ENCODE data around the gene KLK3.

The KLK3 gene

DNA sequence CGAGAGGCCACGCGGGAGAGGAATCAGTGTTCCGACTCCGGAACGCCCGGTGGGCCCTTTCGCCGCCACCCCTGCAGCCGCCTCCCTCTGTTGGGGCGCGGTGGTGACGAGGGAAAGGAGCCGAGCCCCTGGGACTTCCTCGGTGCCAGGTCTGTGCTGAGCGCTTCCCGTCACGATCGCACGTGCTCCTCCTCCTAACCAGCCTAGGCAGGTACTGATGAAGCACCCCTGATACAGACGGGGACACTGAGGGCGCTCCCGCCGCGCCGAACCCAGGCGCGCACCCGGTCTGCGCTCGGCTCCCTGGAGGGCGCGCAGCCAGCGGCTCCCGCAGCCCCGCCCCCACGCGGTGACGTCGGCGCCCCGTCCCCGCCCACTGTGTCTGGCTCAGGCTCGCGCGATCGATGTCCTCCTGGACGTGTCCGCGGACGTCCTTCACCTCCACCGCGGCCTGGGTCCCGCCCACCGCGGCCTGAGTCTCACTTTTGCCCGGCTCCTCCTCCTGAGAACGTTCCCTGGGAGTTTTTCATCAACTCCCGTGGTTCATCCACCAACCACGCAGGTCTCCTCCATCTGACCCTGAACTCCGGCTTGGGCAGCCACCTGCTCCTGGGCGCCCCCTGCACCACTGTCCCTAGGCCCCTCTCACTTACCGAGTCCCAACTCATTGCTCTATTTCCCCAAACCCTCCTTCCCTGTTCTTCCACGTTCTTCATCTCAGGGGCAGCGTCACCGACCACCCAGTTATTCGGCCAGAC is 18.8 kb upstream of the KLK3 start:
- CTCF ChIA-PET = no interaction called here
- DNase-seq (ENCODE audit: extremely low spot score) = peak; percentile 87
- no peak for TF ChIP-seq HDGF (IDR thresholded peaks at IDR 0.05; ENCODE audit: borderline replicate concordance)
- TF ChIP-seq LEF1 (IDR thresholded peaks at IDR 0.05; ENCODE audit: borderline replicate concordance) = no peak
- peak; percentile 53; the same call in 1 of the 2 replicates for TF ChIP-seq L3MBTL2 (conservative IDR thresholded peaks at IDR 0.05)
- no peak for TF ChIP-seq ARNT (IDR thresholded peaks at IDR 0.05)
- TF ChIP-seq ELF4 (IDR thresholded peaks at IDR 0.05) = no peak
- TF ChIP-seq ZNF384 (IDR thresholded peaks at IDR 0.05) = no peak
- TF ChIP-seq, protein P1, sequence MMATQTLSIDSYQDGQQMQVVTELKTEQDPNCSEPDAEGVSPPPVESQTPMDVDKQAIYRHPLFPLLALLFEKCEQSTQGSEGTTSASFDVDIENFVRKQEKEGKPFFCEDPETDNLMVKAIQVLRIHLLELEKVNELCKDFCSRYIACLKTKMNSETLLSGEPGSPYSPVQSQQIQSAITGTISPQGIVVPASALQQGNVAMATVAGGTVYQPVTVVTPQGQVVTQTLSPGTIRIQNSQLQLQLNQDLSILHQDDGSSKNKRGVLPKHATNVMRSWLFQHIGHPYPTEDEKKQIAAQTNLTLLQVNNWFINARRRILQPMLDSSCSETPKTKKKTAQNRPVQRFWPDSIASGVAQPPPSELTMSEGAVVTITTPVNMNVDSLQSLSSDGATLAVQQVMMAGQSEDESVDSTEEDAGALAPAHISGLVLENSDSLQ (IDR thresholded peaks at IDR 0.05) = 0 out of 2 replicates have a peak, but pooled peaks have one; percentile 7
- POLR2A ChIA-PET = interaction anchor here (1.0 kb wide), 1 partner anchor 31 kb away, joined by 3 read pairs; no protein-coding TSS in a partner anchor

DNA sequence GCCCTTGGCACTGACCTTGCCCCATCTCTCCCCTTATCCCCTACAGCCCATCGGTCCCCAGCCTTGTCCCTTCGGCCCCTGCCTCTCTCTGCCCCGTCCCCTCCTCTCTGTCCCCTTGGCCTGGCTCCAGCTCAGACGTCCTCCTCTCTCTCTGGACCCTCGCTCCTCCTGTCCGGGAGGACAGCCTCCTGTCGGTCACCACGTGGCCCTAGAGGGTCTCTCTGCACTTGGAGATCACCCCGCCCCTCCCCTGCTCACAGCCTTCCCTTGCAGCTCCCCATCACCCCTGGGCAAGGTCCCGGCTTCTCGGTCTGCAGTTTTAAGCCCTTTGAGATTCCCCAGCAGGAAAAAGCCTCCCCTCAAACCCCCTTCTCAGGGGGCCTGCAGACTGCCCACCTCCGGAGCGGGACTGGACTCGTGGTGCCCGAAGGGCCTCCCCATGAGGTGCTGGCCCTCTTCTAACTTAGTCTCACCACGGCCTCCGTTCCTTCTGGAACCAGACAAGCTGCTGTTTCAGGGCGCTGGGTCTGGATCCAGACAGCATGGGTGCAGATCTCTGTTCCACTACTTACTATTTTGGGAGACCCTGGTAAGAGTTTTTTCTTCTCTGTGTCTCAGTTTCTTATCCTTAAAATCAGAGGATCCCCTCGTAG is 18.0 kb upstream of the KLK3 start:
- no peak for DNase-seq (ENCODE audit: extremely low spot score)
- no peak for TF ChIP-seq FOXM1 (IDR thresholded peaks at IDR 0.05; ENCODE audit: borderline replicate concordance)
- no peak for TF ChIP-seq FOXA1 (IDR thresholded peaks at IDR 0.05)
- no peak for TF ChIP-seq ZNF384 (IDR thresholded peaks at IDR 0.05)
- no peak for TF ChIP-seq NFRKB (IDR thresholded peaks at IDR 0.05)
- no peak for TF ChIP-seq ELF4 (IDR thresholded peaks at IDR 0.05)
- no peak for TF ChIP-seq LEF1 (IDR thresholded peaks at IDR 0.05; ENCODE audit: borderline replicate concordance)
- no peak for TF ChIP-seq TARDBP (IDR thresholded peaks at IDR 0.05)
- no peak for TF ChIP-seq CTBP1 (IDR thresholded peaks at IDR 0.05; ENCODE audit: borderline replicate concordance)
- no peak for TF ChIP-seq SP1 (IDR thresholded peaks at IDR 0.05)
- no peak for TF ChIP-seq FOXK2 (IDR thresholded peaks at IDR 0.05)
- TF ChIP-seq L3MBTL2 (conservative IDR thresholded peaks at IDR 0.05) = no peak
- TF ChIP-seq ARNT (IDR thresholded peaks at IDR 0.05) = no peak
- no peak for TF ChIP-seq BHLHE40 (IDR thresholded peaks at IDR 0.05; ENCODE audit: borderline replicate concordance)
- no peak for TF ChIP-seq HDGF (IDR thresholded peaks at IDR 0.05; ENCODE audit: borderline replicate concordance)
- no peak for TF ChIP-seq SUZ12 (IDR thresholded peaks at IDR 0.05)
- POLR2A ChIA-PET = no interaction called here
- CTCF ChIA-PET = no interaction called here

DNA sequence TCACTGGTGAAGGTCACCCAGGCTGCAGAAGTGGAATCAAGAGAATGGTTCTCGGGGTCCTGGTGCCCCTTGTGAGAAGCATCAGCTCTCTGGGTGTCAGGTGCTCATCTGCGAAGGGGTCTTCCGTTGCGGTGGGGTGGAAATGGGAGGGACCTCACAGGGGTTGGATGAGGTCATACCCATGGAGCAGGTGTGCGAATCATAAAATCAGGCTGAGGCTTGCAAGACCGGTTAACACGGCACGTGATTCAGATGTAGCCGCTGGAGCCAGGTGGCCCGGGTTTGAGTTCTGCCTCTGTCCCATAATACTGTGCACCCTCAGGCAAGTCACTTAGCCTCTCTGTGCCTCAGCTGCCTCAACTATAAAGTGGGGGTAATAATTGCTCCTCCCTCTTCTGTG is 17.4 kb upstream of the KLK3 start:
- TF ChIP-seq NFRKB (IDR thresholded peaks at IDR 0.05) (no peak), FOXA1 (IDR thresholded peaks at IDR 0.05) (no peak), BHLHE40 (IDR thresholded peaks at IDR 0.05; ENCODE audit: borderline replicate concordance) (no peak), TARDBP (IDR thresholded peaks at IDR 0.05) (no peak), SP1 (IDR thresholded peaks at IDR 0.05) (no peak), LEF1 (IDR thresholded peaks at IDR 0.05; ENCODE audit: borderline replicate concordance) (no peak), CTBP1 (IDR thresholded peaks at IDR 0.05; ENCODE audit: borderline replicate concordance) (no peak), L3MBTL2 (conservative IDR thresholded peaks at IDR 0.05) (no peak), FOXK2 (IDR thresholded peaks at IDR 0.05) (no peak), FOXM1 (IDR thresholded peaks at IDR 0.05; ENCODE audit: borderline replicate concordance) (no peak), ARNT (IDR thresholded peaks at IDR 0.05) (no peak), ZNF384 (IDR thresholded peaks at IDR 0.05) (no peak), SUZ12 (IDR thresholded peaks at IDR 0.05) (no peak), ELF4 (IDR thresholded peaks at IDR 0.05) (no peak)
- TF ChIP-seq, protein P1 (IDR thresholded peaks at IDR 0.05) = no peak
- CTCF ChIA-PET = interaction anchor here (0.9 kb wide), 1 partner anchor 85 kb away, joined by 5 read pairs; no protein-coding TSS in a partner anchor
- POLR2A ChIA-PET = no interaction called here
- no peak for DNase-seq (ENCODE audit: extremely low spot score)

DNA sequence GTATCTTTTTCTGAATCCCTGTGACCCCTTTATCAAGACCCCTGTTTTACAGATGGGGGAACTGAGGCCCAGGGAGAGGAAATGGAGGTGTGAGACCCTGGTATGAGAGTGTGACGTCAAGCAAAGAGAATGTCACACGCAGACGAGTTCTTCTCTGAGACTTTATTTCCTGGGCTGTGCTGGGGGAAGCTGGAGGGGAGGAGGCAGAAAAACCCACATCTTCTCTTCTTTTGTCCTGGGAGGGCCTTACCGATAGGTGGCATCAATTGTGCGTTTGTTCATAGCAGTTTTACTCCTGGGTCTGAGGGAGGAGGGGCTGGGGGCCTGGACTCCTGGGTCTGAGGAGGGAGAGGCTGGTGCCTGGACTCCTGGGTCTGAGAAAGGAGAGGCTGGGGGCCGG is 16.5 kb upstream of the KLK3 start:
- no peak for TF ChIP-seq TARDBP (IDR thresholded peaks at IDR 0.05)
- no peak for TF ChIP-seq HDGF (IDR thresholded peaks at IDR 0.05; ENCODE audit: borderline replicate concordance)
- TF ChIP-seq BHLHE40 (IDR thresholded peaks at IDR 0.05; ENCODE audit: borderline replicate concordance) = no peak
- no peak for TF ChIP-seq CTBP1 (IDR thresholded peaks at IDR 0.05; ENCODE audit: borderline replicate concordance)
- TF ChIP-seq L3MBTL2 (conservative IDR thresholded peaks at IDR 0.05) = no peak
- TF ChIP-seq, protein P1 (IDR thresholded peaks at IDR 0.05) = no peak
- TF ChIP-seq FOXA1 (IDR thresholded peaks at IDR 0.05) = no peak
- no peak for TF ChIP-seq FOXM1 (IDR thresholded peaks at IDR 0.05; ENCODE audit: borderline replicate concordance)
- TF ChIP-seq NFRKB (IDR thresholded peaks at IDR 0.05) = no peak
- no peak for TF ChIP-seq LEF1 (IDR thresholded peaks at IDR 0.05; ENCODE audit: borderline replicate concordance)
- TF ChIP-seq ARNT (IDR thresholded peaks at IDR 0.05) = no peak
- TF ChIP-seq ELF4 (IDR thresholded peaks at IDR 0.05) = no peak
- no peak for TF ChIP-seq SUZ12 (IDR thresholded peaks at IDR 0.05)
- TF ChIP-seq FOXK2 (IDR thresholded peaks at IDR 0.05) = no peak
- no peak for TF ChIP-seq ZNF384 (IDR thresholded peaks at IDR 0.05)
- no peak for TF ChIP-seq SP1 (IDR thresholded peaks at IDR 0.05)
- DNase-seq (ENCODE audit: extremely low spot score) = peak; percentile 55
- ChIA-PET POLR2A (interaction anchor here (1.1 kb wide), 1 partner anchor 33 kb away, joined by 3 read pairs; no protein-coding TSS in a partner anchor), CTCF (interaction anchor here (0.9 to 1.0 kb wide), 2 partner anchors 36 to 84 kb away, joined by 3 to 5 read pairs; no protein-coding TSS in a partner anchor)
